NCI-H2227 (cell line): Measurements from ENCODE around the gene CLDN6.
A peak's percentile ranks its signal among the peaks of the same experiment; 100 is the strongest.

Experiments used
- DNase-seq: peaks from one replicate; lab custom pipeline; 2025; ENCODE audit not compliant: unreplicated experiment; lab: John Stamatoyannopoulos, UW

Gene CLDN6

GRCh38 chr16:3028716-3029319 is 10.8 kb upstream of the CLDN6 start:
- no peak for DNase-seq

GRCh38 chr16:3027983-3028715 is 10.2 kb upstream of the CLDN6 start:
- DNase-seq: peak; percentile 95

DNA sequence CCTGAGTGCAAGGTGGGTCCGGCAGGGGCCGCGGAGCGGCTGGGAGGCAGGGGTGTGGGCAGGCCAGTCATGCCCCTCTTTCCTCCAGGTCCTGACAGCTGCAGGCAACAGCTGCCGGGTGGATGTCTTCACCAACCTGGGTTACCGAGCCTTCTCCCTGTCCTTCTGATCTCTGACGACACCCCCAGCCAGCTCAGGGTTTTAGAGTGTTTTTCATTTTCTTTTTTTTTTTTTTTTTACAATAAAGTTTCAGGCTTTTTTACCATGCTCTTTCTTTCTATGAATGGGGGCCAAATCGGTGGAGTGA is 9.5 kb upstream of the CLDN6 start:
- no peak for DNase-seq

- no peak for DNase-seq
These were observed 8.9 kb upstream of the CLDN6 start for GRCh38 chr16:3026609-3027488.

GRCh38 chr16:3026003-3026378 is 8.0 kb upstream of the CLDN6 start:
- no peak for DNase-seq

- no peak for DNase-seq
These were observed 7.3 kb upstream of the CLDN6 start for GRCh38 chr16:3025032-3026002.

GRCh38 chr16:3023669-3024478 is 5.9 kb upstream of the CLDN6 start, which contains the start of the genes HCFC1R1 and THOC6:
TSS of gene HCFC1R1 (minus strand) at chr16:3023942. CDS start at chr16:3023941, 1 bp downstream.
TSS of gene THOC6 (plus strand) at chr16:3024035. CDS start at chr16:3024327, 292 bp downstream.
- peak; percentile 98 for DNase-seq

DNA sequence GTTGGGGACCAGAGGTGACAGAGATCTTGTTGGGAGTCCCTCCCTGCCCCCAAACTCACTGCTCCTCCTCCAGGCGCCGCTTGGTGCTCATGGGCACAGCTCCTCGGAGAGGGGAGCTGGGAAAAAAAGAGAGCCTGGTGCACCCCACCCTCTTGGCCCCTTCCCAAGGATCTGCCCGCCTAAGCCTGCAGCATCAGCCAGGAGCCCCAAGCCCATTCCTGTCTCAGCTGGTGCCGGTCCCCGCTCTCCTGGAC is 5.4 kb upstream of the CLDN6 start:
- DNase-seq: no peak

- DNase-seq: no peak
These were observed 4.9 kb upstream of the CLDN6 start for GRCh38 chr16:3022684-3023414.

DNA sequence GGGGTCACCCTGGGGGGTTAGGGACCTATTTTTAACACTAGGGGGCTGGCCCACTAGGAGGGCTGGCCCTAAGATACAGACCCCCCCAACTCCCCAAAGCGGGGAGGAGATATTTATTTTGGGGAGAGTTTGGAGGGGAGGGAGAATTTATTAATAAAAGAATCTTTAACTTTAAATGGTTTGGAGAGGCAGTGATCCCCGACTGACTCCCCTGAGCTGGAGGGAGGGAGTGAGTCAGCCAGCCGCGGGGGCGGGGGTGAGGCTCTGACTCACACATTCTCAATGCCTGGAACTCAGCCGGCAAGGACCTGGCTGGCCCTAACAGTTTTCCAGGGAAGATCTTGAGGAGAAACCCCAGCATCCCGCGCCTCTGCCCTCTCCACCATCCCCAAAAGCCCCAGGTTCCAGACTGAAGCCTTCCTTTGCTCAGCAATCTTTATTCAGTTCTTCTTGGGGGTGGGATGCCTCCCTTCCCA is 4.3 kb upstream of the CLDN6 start:
- DNase-seq: peak; percentile 44

DNA sequence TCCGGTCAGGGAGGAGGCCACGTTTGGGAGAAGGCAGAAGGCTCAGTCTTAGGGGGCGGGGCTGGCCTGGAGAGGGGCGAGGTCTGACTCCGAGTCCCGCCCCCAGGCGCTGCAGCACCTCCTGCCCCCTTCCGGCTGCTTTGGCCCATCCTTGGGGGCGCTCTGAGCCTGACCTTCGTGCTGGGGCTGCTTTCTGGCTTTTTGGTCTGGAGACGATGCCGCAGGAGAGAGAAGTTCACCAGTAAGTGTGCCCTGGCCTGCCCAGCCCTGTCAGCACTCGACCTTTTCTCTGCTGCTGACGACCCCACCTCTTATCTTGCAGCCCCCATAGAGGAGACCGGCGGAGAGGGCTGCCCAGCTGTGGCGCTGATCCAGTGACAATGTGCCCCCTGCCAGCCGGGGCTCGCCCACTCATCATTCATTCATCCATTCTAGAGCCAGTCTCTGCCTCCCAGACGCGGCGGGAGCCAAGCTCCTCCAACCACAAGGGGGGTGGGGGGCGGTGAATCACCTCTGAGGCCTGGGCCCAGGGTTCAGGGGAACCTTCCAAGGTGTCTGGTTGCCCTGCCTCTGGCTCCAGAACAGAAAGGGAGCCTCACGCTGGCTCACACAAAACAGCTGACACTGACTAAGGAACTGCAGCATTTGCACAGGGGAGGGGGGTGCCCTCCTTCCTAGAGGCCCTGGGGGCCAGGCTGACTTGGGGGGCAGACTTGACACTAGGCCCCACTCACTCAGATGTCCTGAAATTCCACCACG is 3.6 kb upstream of the CLDN6 start:
- DNase-seq: peak; percentile 77

DNA sequence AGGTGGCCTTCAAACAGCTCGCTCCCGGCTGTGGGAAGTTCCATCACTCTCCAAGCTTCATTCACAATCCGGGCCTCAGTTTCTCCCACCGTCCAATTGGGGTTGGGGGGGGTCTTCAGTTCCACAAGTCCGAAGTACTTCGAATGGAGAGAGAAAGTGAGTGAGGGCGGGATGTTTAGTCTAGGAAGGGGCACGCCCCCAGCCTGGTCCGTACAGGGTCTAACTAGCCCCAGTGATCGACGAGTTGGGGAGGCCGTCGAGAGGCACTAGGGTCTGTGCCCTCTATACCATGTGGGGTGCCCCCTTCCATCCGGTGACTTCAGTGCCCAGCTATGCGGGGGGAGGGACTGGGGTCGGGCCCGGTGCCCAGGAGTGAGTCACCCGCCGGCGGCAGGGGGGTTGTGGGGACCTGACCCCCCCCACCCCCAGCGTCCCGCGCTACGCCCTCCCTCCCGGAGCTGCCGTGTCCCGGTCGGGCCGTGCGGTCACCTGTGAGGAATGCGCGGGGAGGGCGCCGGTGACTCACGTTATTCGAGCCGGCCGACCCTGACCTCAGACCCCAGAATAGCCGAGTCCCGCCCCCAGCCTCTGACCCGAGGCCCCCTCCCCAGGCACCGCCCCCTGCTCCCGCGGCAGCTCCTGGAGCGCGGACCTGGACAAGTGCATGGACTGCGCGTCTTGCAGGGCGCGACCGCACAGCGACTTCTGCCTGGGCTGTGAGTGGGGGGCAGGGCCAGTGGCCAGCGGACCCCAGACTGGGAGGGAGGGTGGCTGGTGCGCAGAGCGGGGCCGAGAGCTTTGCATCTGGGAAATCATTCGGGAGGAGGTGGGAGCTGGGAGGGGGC is 2.8 kb upstream of the CLDN6 start:
- DNase-seq: peak; percentile 49

GRCh38 chr16:3020247-3020603 is 2.2 kb upstream of the CLDN6 start, which contains the start of gene TNFRSF12A:
TSS of gene TNFRSF12A (plus strand) at chr16:3020368. CDS start at chr16:3020398, 30 bp downstream.
- DNase-seq: peak; percentile 87

DNA sequence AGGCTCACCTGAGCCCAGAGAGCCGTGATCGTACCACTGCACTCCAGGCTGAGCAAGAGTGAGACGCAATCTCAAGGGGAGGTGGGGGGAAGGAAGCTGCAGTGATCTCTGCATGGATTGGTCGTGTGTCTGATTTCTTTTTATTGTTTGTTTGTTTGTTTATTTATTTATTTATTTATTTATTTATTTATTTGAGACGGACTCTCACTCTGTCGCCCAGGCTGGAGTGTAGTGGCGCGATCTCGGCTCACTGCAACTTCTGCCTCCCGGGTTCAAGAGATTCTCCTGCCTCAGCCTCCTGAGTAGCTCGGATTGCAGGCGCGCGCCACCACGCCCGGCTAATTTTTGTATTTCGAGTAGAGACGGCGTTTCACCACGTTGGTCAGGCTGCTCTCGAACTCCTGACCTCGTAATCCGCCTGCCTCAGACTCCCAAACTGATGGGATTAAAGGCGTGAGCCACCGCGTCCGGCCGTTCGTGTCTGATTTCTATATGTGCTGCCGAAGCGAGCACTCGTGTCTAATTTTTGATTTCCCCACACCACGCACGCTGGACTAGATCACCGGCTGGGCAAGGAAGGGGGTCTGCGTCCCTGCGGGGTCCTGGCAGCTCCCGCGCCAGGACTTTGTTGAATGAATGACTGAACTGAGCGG is 1.7 kb upstream of the CLDN6 start:
- DNase-seq: no peak

DNA sequence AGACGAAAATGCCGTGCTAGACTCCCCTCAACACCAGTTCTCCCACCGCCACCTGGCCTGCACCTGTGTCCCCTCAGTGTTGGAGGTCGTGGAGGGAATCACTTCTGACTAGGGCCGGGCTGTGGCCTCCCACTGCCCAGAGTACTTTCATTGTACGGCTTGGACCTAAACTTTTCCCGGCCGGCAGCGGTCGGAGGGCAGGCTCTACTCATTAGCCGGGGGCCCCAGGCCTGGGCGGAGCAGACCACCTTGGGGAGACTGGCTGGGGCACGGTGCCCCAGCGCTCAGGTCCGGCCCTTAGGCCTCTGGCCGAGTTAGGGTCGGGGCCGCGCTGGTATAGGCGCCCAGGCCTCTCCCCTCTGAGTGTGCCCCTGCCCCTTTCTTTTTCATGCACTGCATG is 639 bp downstream of the CLDN6 start:
- no peak for DNase-seq

DNA sequence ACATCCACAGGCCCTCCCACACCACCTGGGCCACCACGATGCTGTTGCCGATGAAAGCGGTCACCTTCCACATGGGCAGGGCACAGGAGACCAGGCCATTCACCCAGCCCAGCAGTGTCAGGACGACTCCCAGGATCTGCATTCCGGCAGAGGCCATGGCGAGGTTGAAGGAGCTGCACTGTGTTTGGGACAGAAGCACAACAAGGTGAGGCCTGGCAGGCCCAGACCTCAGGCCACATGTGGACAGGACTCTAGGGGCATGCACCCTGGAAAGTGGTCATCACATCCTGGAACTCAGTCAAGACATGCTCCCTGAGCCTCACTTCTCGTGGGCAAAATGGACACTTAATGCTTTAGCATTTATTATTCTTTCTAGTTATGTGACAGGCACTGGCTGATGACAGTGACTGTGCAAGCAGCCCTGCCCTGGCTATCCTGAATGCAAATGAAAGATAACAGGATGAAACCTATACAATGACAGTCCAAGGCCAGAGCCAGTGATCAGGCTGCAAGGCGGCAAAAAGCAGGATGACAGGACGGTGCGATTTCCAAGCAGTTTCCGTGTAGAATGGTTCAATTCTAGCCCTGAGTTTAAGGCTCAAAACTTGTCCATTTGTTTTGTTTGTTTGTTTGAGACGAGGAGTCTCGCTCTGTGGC is 2.0 kb downstream of the CLDN6 start:
- DNase-seq: no peak

- DNase-seq: no peak
These were observed 3.0 kb downstream of the CLDN6 start for GRCh38 chr16:3014971-3015370.
